Measurements from ENCODE around the gene TRIM8.

GRCh38 chr10:102698894-102699293 is 54.6 kb downstream of the TRIM8 start:
- no peak for TF ChIP-seq CTCF (IDR thresholded peaks at IDR 0.05)
- no peak for TF ChIP-seq EZH2 (IDR thresholded peaks at IDR 0.05)

Data from neural progenitor cell (in vitro differentiated cells).